Stomach (tissue), 9 donors: ENCODE data around the gene TMEM72. TPM values are rescaled to one million over a fixed set of nuclear protein-coding genes. Genes with fewer than 3 reads are reported as not detected.

Experiments used
- DNase-seq, 2 donors: peaks; one replicate each; pipeline versions ENCODE4 v3.0.0 to v3.0.0-alpha.2; 2013 to 2019
- H3K27ac ChIP-seq, 5 donors: fragments of 200-600 bp in 4 of 5; sonication (generic) in 4 of 5; one replicate each; pipeline ENCODE4 v1.5.1; 2013 to 2019; ENCODE audit warnings: mild to moderate bottlenecking in 1 of 5, moderate library complexity in 1 of 5
- H3K27me3 ChIP-seq, 3 donors: fragments of 200-600 bp; sonication (generic); one replicate each; pipeline ENCODE4 v1.5.1; 2017 to 2019; ENCODE audit warnings: mixed run types in 1 of 3
- H3K36me3 ChIP-seq, 4 donors: fragments of 200-600 bp; sonication (generic); 1 replicate in 3 of 4; 2 replicates in 1 of 4; pipeline ENCODE4 v1.5.1; 2016 to 2019
- H3K4me1 ChIP-seq, 4 donors: fragments of 200-600 bp; sonication (generic); one replicate each; pipeline ENCODE4 v1.5.1; 2016 to 2019
- H3K4me3 ChIP-seq, 4 donors: fragments of 200-600 bp; sonication (generic) in 3 of 4; one replicate each; pipeline ENCODE4 v1.5.1; 2016 to 2019; ENCODE audit warnings: mild to moderate bottlenecking in 1 of 4
- H3K9me3 ChIP-seq, 4 donors: fragments of 200-600 bp; sonication (generic); one replicate each; pipeline ENCODE4 v1.5.1; 2016 to 2019
- EP300 ChIP-seq: sonication (generic); formaldehyde crosslinking; IDR thresholded peaks from one replicate; pipeline ENCODE4 v1.6.1; 2017; ENCODE audit warnings: antibody characterized with exemption
- POLR2A ChIP-seq, 4 donors: fragments of 450-650 bp; IDR thresholded peaks; one replicate each; pipeline ENCODE4 v1.6.1; 2016; ENCODE audit warnings: antibody characterized with exemption in 4 of 4, control low read depth in 2 of 4, mild to moderate bottlenecking in 1 of 4, moderate library complexity in 1 of 4
- POLR2AphosphoS5 ChIP-seq, 3 donors: sonication (generic); formaldehyde crosslinking; IDR thresholded peaks; one replicate each; pipeline ENCODE4 v1.6.1; 2016; ENCODE audit warnings: antibody characterized with exemption in 3 of 3
- WGBS, 5 donors: extraction: QIAGEN DNeasy Blood & Tissue Kit in 3 of 5; methylation state at CpG; one replicate each; pipeline versions ENCODE4 v1.1.5 to v1.1.7; 2013 to 2018; 5-methylcytosine and 5-hydroxymethylcytosine counted together
- intact Hi-C: fragments of 100-400 bp; cut with DNase I; formaldehyde crosslinking; loops from one replicate; pipeline ENCODE4 v1.15.1; 2023; ENCODE audit warnings: low total_unique reads
- polyA plus RNA-seq, 3 donors: library from polyadenylated mRNA; stranded (reverse); fragments of 200-250 nt; gene quantifications; one replicate each; pipeline ENCODE4 v1.2.3, GENCODE V29; 2013
- total RNA-seq, 5 donors: library from RNA; depleted of rRNA; stranded (reverse); fragments of >200 nt; gene quantifications; one replicate each; pipeline versions ENCODE4 v1.1.0 to v1.2.3, GENCODE V29; 2014 to 2016
- TF ChIP-seq, protein P1 (sequence below), 7 experiments: fragments of 450-650 bp in 4 of 7; fragments of 200-600 bp in 3 of 7; sonication (generic) in 3 of 7; IDR thresholded peaks; one replicate each; pipeline ENCODE4 v1.5.1; 2016 to 2019; ENCODE audit warnings: antibody characterized with exemption in 7 of 7, control low read depth in 2 of 7, mild to moderate bottlenecking in 1 of 7
- donor health status: healthy with polysubstance abuse.
- donor health status: Bipolar disorder and iron deficiency.
- donor health status: healthy.

The TMEM72 gene
- total and polyA plus RNA-seq, 8 donors: 0.13 to 30.4 (median 1.3) TPM; not detected in 5

DNA sequence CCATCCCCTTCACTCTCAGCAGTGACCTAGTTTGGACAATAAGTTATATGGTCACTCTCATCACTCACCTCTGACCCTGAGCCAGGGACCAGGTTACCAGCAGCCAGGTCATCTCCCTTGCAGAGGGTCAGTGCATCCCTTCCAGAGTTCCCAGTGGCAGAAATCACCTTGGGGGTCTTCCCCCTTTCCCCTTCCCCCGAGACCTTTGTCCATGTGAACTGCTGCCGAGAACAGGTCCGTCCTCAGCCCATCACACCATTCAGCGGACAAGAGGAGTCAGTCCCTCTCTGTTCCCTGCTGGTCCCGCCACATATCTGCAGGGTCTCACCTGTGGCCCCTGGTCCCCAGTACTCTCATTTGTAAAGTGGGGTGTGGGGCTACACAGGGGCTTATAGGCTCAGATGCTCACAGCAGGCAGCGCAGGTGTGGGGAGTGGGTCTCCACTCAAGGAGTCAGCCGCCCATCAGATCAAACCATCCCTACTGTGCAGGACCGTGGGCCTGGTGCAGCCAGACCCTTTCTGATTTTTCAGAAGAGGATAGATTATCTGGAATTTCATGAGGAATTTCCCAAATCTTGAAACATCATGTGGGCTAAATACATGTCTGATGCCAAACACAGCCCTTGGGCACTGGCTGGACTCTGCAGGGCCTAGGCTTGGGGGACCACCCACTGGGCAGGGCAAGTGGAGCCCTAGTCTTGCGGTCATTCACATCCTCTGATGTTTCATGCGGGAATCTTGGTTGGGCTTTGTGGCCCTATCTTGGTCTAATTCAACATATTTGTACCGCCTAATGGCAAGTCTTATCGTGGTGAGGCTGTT, 61.0 kb downstream of the TMEM72 start:
- 92 to 99% (median 97%) methylated on average over 7 to 12 of the region's 12 CpGs for WGBS, 5 donors
- peaks cover 48 to 72% (median 60%) of the 10 kb centered on the region in 4 donors for H3K4me1 ChIP-seq
- H3K27ac ChIP-seq: peak overlapping the region in 3 of 5 donors; percentile 10 to 92 (median 89)
- H3K4me3 ChIP-seq: no peak overlapping the region
- peaks cover 9 to 43% (median 38%) of the 10 kb centered on the region in 4 donors for H3K36me3 ChIP-seq
- H3K9me3 ChIP-seq: no peaks in the 10 kb centered on the region
- TF ChIP-seq POLR2AphosphoS5 (IDR thresholded peaks at IDR 0.05): peak in 1 of 3 donors; percentile 1
- TF ChIP-seq, protein P1, sequence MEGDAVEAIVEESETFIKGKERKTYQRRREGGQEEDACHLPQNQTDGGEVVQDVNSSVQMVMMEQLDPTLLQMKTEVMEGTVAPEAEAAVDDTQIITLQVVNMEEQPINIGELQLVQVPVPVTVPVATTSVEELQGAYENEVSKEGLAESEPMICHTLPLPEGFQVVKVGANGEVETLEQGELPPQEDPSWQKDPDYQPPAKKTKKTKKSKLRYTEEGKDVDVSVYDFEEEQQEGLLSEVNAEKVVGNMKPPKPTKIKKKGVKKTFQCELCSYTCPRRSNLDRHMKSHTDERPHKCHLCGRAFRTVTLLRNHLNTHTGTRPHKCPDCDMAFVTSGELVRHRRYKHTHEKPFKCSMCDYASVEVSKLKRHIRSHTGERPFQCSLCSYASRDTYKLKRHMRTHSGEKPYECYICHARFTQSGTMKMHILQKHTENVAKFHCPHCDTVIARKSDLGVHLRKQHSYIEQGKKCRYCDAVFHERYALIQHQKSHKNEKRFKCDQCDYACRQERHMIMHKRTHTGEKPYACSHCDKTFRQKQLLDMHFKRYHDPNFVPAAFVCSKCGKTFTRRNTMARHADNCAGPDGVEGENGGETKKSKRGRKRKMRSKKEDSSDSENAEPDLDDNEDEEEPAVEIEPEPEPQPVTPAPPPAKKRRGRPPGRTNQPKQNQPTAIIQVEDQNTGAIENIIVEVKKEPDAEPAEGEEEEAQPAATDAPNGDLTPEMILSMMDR (IDR thresholded peaks at IDR 0.05): no peak
- DNase-seq: no peak
- intact Hi-C loops: no loop called here
- H3K27me3 ChIP-seq: no peaks in the 10 kb centered on the region

DNA sequence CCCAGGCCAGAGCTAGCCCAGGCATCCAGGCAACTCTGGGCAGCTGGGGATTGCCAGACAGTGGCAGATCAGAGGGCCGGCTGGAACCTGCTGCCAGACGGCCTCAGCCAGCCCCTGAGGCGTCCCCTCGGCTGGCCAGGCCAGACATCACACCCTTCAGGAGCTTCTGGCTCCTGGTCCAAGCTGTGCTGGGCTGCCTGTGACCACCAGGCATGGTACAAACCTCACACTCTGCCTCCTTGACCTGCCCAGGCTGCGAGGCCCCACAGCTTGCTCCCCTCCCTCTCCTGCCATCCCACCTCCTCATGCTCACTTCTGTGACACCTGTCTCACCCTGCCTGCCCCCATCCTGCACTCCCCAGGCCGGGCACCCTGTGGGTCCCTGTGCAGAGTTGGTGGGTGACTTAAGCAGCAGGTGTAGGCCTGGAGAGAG, 61.8 kb downstream of the TMEM72 start:
- H3K4me1 ChIP-seq: peaks cover 49 to 72% (median 61%) of the 10 kb centered on the region in 4 donors
- H3K4me3 ChIP-seq: no peak overlapping the region
- peak overlapping the region in 4 of 5 donors; percentile 86 to 92 (median 90) for H3K27ac ChIP-seq
- TF ChIP-seq POLR2AphosphoS5 (IDR thresholded peaks at IDR 0.05) (no peak), EP300 (no peak), POLR2A (IDR thresholded peaks at IDR 0.05) (no peak)
- TF ChIP-seq, protein P1 (IDR thresholded peaks at IDR 0.05): no peak
- H3K27me3 ChIP-seq: no peaks in the 10 kb centered on the region
- H3K36me3 ChIP-seq: peaks cover 9 to 49% (median 46%) of the 10 kb centered on the region in 4 donors
- H3K9me3 ChIP-seq: no peaks in the 10 kb centered on the region
- intact Hi-C loops: no loop called here
- WGBS, 5 donors: 73 to 80% (median 77%) methylated on average over 4 to 6 of the region's 6 CpGs
- DNase-seq: no peak

DNA sequence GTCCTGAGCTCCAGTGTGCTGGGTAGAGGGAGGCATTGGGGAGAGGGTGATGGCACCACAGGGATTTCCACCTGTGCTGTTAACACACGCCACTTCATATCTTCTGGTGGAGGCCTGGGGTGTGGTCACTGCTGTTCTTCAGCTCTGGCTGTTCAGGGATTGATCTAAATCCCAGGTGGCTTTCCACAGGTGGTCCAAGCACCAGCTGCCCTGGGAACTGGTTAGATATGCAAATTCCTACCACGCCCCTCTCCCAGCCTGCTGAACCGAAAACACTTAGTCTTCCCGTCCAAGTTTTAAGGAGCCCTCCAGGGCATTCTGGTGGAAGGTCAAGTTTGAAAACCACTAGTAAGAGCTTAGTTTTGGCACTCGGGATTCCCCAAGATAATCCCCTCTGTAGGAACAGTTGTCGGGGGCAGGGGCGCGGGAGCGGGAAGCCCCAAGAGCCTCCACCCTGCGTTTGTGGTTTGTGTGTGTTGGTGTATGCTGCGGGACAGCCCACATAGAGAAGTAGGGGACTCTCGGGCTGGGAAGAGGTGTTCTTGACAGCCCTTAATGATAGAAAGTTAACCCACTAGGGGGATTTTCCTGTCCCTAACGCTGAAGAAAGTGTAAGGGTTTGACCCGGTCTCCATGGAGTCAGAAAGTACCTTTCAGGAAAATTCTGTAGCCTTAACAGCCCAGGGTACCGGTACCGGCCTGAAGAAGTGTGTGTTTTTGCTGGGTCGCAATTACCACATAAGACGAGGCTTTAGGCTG, 62.4 kb downstream of the TMEM72 start:
- WGBS, 5 donors: 49 to 56% (median 51%) methylated on average over 17 to 18 of the region's 18 CpGs

DNA sequence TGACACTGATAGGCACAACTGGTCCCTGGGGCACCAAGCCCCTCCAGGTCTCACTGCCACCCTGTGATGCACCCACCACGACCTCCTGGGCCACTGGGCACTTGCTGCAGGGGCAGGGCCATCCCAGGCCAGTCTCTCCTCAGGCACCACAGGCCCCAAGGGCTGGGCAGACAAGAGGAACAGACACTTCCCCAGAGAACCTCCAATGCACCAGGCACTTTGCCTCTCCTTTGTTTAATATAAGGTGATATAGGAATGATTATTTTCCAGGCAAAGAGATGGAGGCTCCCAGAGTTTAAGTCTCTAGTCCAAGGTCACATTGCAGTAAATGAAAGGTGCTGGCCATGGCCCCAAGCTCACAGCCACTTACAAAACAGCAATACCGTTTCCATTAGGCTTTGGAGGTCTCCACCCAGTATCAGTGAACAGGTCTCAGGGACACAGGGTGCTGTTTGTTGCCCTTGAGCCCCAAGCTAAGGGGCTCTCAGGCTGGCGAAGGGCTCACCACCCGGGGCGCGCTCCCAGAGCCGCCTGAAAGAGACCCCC, 63.0 kb downstream of the TMEM72 start:
- Histone ChIP-seq H3K36me3 (peaks cover 9 to 49% (median 47%) of the 10 kb centered on the region in 4 donors), H3K27ac (peak overlapping the region; percentile 78 to 92 (median 89)), H3K4me3 (peak overlapping the region; percentile 43 to 73 (median 58)), H3K9me3 (no peaks in the 10 kb centered on the region), H3K4me1 (peaks cover 54 to 72% (median 62%) of the 10 kb centered on the region in 4 donors), H3K27me3 (no peaks in the 10 kb centered on the region)
- TF ChIP-seq EP300 (no peak), POLR2AphosphoS5 (IDR thresholded peaks at IDR 0.05) (peak in 1 of 3 donors; percentile 18), POLR2A (IDR thresholded peaks at IDR 0.05) (no peak)
- TF ChIP-seq, protein P1 (IDR thresholded peaks at IDR 0.05): no peak
- DNase-seq: no peak
- intact Hi-C loops: no loop called here
- 23 to 43% (median 29%) methylated on average over 4 to 7 of the region's 7 CpGs for WGBS, 5 donors

More for the DNA sequence above, 62.4 kb downstream of the TMEM72 start:
- H3K9me3 ChIP-seq: no peaks in the 10 kb centered on the region
- DNase-seq: no peak
- peak overlapping the region in 4 of 5 donors; percentile 86 to 92 (median 90) for H3K27ac ChIP-seq
- TF ChIP-seq POLR2AphosphoS5 (IDR thresholded peaks at IDR 0.05) (peak in 1 of 3 donors; percentile 8), POLR2A (IDR thresholded peaks at IDR 0.05) (no peak)
- H3K4me1 ChIP-seq: peaks cover 49 to 72% (median 61%) of the 10 kb centered on the region in 4 donors
- H3K36me3 ChIP-seq: peaks cover 9 to 49% (median 47%) of the 10 kb centered on the region in 4 donors
- no peaks in the 10 kb centered on the region for H3K27me3 ChIP-seq
- intact Hi-C loops: no loop called here
- peak overlapping the region in 1 of 4 donors; percentile 73 for H3K4me3 ChIP-seq
